GM12874 (cell line): Measurements from ENCODE around the gene OSR1.

ENCODE experiments used
- CTCF ChIP-seq: IDR thresholded peaks from 2 replicates; pipeline ENCODE4 v1.5.1; 2011; ENCODE audit warnings: low read depth, mild to moderate bottlenecking, control low read depth, low read length, moderate library complexity; ENCODE audit not compliant: insufficient read depth

Gene OSR1

GRCh38 chr2:19346983-19347618, 11.3 kb downstream of the OSR1 start:
- no peak for TF ChIP-seq CTCF

- TF ChIP-seq CTCF = no peak
Observed at GRCh38 chr2:19337742-19338141, 20.7 kb downstream of the OSR1 start.

- no peak for TF ChIP-seq CTCF
Observed at GRCh38 chr2:19337202-19337601, 21.2 kb downstream of the OSR1 start.

GRCh38 chr2:19336781-19337180, 21.6 kb downstream of the OSR1 start:
- TF ChIP-seq CTCF = no peak

- TF ChIP-seq CTCF = no peak
Observed at GRCh38 chr2:19332503-19332902, 25.9 kb downstream of the OSR1 start.

GRCh38 chr2:19331450-19331849, 27.0 kb downstream of the OSR1 start:
- TF ChIP-seq CTCF = no peak

- no peak for TF ChIP-seq CTCF
Observed at GRCh38 chr2:19330436-19330835, 28.0 kb downstream of the OSR1 start.

GRCh38 chr2:19329445-19329844, 29.0 kb downstream of the OSR1 start:
- TF ChIP-seq CTCF = no peak
